H1 (cell line): ENCODE data around the gene TMEM174. TPM values are rescaled to one million over a fixed set of nuclear protein-coding genes. Genes with fewer than 3 reads are reported as not detected.

ENCODE experiments used
- CTCF ChIA-PET: fragments of 300-600 bp; sonication (Branson Sonifier 250); formaldehyde crosslinking; loops from one replicate; lab custom pipeline; 2021; ENCODE audit not compliant: partially characterized antibody; lab: Charles Lee
- POLR2A ChIA-PET: fragments of 300-600 bp; sonication (Branson Sonifier 250); formaldehyde crosslinking; loops from one replicate; lab custom pipeline; 2021; ENCODE audit warnings: inconsistent platforms; ENCODE audit not compliant: partially characterized antibody; lab: Charles Lee
- DNase-seq, 2 experiments: peaks; one replicate each; pipeline versions ENCODE4 v3.0.0 to v3.0.0-alpha.2; 2010 to 2022; ENCODE audit warnings: low spot score in 2 of 2, low read depth in 1 of 2, mixed read lengths in 1 of 2
- FAIRE-seq: peaks from 2 replicates; lab custom pipeline; 2011; peaks lifted over from hg19 to GRCh38; lab: Jason Lieb, UNC
- H2AFZ ChIP-seq: 2 replicates; pipeline ENCODE4 v1.8.1; 2012; ENCODE audit warnings: low read length, inconsistent platforms
- H2AK5ac ChIP-seq: 2 replicates; pipeline ENCODE4 v1.6.1; 2013; ENCODE audit warnings: low read depth, low read length
- H2BK120ac ChIP-seq: replicated peaks from 2 replicates; pipeline ENCODE3; 2013; ENCODE audit warnings: low read depth, low read length, inconsistent platforms
- H2BK12ac ChIP-seq: 2 replicates; pipeline ENCODE4 v1.6.1; 2013; ENCODE audit warnings: low read depth, low read length
- H2BK15ac ChIP-seq: 2 replicates; pipeline ENCODE4 v1.6.1; 2013; ENCODE audit warnings: low read length
- H2BK20ac ChIP-seq: 2 replicates; pipeline ENCODE4 v1.6.1; 2013; ENCODE audit warnings: low read length
- H2BK5ac ChIP-seq: 2 replicates; pipeline ENCODE4 v1.6.1; 2013; ENCODE audit warnings: low read depth, low read length
- H3K14ac ChIP-seq: 2 replicates; pipeline ENCODE4 v1.6.1; 2013; ENCODE audit warnings: inconsistent platforms; ENCODE audit not compliant: insufficient read length
- H3K18ac ChIP-seq: 2 replicates; pipeline ENCODE4 v1.6.1; 2013; ENCODE audit warnings: low read length; ENCODE audit errors: extremely low read depth
- H3K23ac ChIP-seq: 2 replicates; pipeline ENCODE4 v1.6.1; 2013; ENCODE audit warnings: inconsistent platforms; ENCODE audit not compliant: insufficient read length
- H3K23me2 ChIP-seq: 2 replicates; pipeline ENCODE4 v1.6.1; 2013; ENCODE audit warnings: low read depth, low read length
- H3K27ac ChIP-seq: 2 replicates; pipeline ENCODE4 v1.6.1; 2011; ENCODE audit warnings: low read depth, low read length, inconsistent platforms
- H3K27me3 ChIP-seq, 4 experiments: replicated peaks in 1 of 4; 1 replicate in 1 of 4; 2 replicates in 3 of 4; pipeline versions ENCODE4 v1.6.1 to v1.8.1; 2011 to 2013; ENCODE audit warnings: low read length in 3 of 4, mild to moderate bottlenecking in 3 of 4, inconsistent platforms in 2 of 4, mixed read lengths in 2 of 4, moderate library complexity in 1 of 4; ENCODE audit not compliant: control insufficient read depth in 3 of 4, insufficient read depth in 3 of 4; ENCODE audit errors: extremely low read depth in 1 of 4
- H3K36me3 ChIP-seq, 4 experiments: 2 replicates each; pipeline versions ENCODE4 v1.6.1 to v1.8.1; 2011 to 2013; ENCODE audit warnings: mild to moderate bottlenecking in 4 of 4, low read length in 3 of 4, moderate library complexity in 2 of 4, control low read depth in 1 of 4, inconsistent platforms in 1 of 4; ENCODE audit not compliant: insufficient read depth in 4 of 4, control insufficient read depth in 2 of 4
- H3K4ac ChIP-seq: replicated peaks from 2 replicates; pipeline ENCODE3; 2013; ENCODE audit warnings: low read length, low read depth, mixed read lengths, inconsistent platforms; ENCODE audit not compliant: insufficient read length
- H3K4me1 ChIP-seq, 4 experiments: replicated peaks in 1 of 4; 1 replicate in 1 of 4; 2 replicates in 3 of 4; pipeline versions ENCODE4 v1.6.1 to v1.8.1; 2011 to 2013; ENCODE audit warnings: low read length in 3 of 4, inconsistent platforms in 2 of 4, mixed read lengths in 1 of 4; ENCODE audit not compliant: insufficient read depth in 4 of 4, control insufficient read depth in 3 of 4
- H3K4me2 ChIP-seq, 2 experiments: 2 replicates each; pipeline versions ENCODE4 v1.6.1 to v1.8.1; 2011 to 2013; ENCODE audit warnings: low read depth in 2 of 2, low read length in 2 of 2, control low read depth in 1 of 2, inconsistent platforms in 1 of 2, mild to moderate bottlenecking in 1 of 2; ENCODE audit not compliant: insufficient read depth in 1 of 2
- H3K4me3 ChIP-seq, 4 experiments: fragments of 200-600, 300-600 bp in 1 of 4; sonication (generic), shearing (Covaris generic), sonication (Bioruptor Twin) in 1 of 4; 2 replicates each; pipeline versions ENCODE4 v1.5.1 to v1.8.1; 2011 to 2016; ENCODE audit warnings: low read length in 4 of 4, low read depth in 3 of 4, control low read depth in 2 of 4, inconsistent platforms in 2 of 4, mild to moderate bottlenecking in 2 of 4, mixed read lengths in 1 of 4, moderate library complexity in 1 of 4; ENCODE audit not compliant: insufficient read depth in 2 of 4; ENCODE audit errors: extremely low read depth in 1 of 4
- H3K56ac ChIP-seq: replicated peaks from 2 replicates; pipeline ENCODE3; 2013; ENCODE audit warnings: low read depth, mild to moderate bottlenecking, mixed read lengths, low read length, inconsistent platforms; ENCODE audit not compliant: insufficient read length
- H3K79me1 ChIP-seq: 2 replicates; pipeline ENCODE4 v1.6.1; 2013; ENCODE audit warnings: low read depth, low read length, control low read depth
- H3K79me2 ChIP-seq, 2 experiments: 2 replicates each; pipeline versions ENCODE4 v1.6.1 to v1.8.1; 2012 to 2013; ENCODE audit warnings: low read length in 2 of 2, mild to moderate bottlenecking in 2 of 2, inconsistent platforms in 1 of 2; ENCODE audit not compliant: insufficient read depth in 2 of 2, control insufficient read depth in 1 of 2
- H3K9ac ChIP-seq, 4 experiments: replicated peaks in 1 of 4; 1 replicate in 1 of 4; 2 replicates in 3 of 4; pipeline versions ENCODE4 v1.6.1 to v1.8.1; 2011 to 2013; ENCODE audit warnings: low read depth in 3 of 4, low read length in 3 of 4, control low read depth in 2 of 4, mild to moderate bottlenecking in 2 of 4, moderate library complexity in 2 of 4, inconsistent platforms in 1 of 4; ENCODE audit errors: extremely low read depth in 1 of 4
- H3K9me3 ChIP-seq, 2 experiments: 2 replicates each; pipeline versions ENCODE4 v1.6.1 to v1.8.1; 2012 to 2013; ENCODE audit warnings: mild to moderate bottlenecking in 2 of 2, moderate library complexity in 2 of 2, control low read depth in 1 of 2, inconsistent platforms in 1 of 2, low read depth in 1 of 2, low read length in 1 of 2, mixed read lengths in 1 of 2; ENCODE audit not compliant: insufficient read depth in 2 of 2
- H4K20me1 ChIP-seq, 2 experiments: replicated peaks in 1 of 2; 2 replicates each; pipeline versions ENCODE3 to v1.8.1; 2011 to 2013; ENCODE audit warnings: inconsistent platforms in 2 of 2, low read length in 2 of 2, mild to moderate bottlenecking in 1 of 2; ENCODE audit not compliant: insufficient read depth in 2 of 2, control insufficient read depth in 1 of 2
- H4K5ac ChIP-seq: 2 replicates; pipeline ENCODE4 v1.6.1; 2013; ENCODE audit warnings: low read length, low read depth, mixed read lengths, inconsistent platforms; ENCODE audit not compliant: insufficient read length
- H4K8ac ChIP-seq: 2 replicates; pipeline ENCODE4 v1.8.0; 2013; ENCODE audit warnings: mild to moderate bottlenecking, moderate library complexity, low read length, inconsistent platforms; ENCODE audit not compliant: insufficient read depth; ENCODE audit errors: extremely low read depth
- H4K91ac ChIP-seq: replicated peaks from 2 replicates; pipeline ENCODE3; 2013; ENCODE audit warnings: low read length, mixed read lengths, inconsistent platforms; ENCODE audit not compliant: insufficient read length
- BACH1 ChIP-seq: IDR thresholded peaks from 2 replicates; pipeline ENCODE4 v1.6.1; 2012; ENCODE audit warnings: low read length, improper control_type of control experiment
- BCL11A ChIP-seq, 2 experiments: IDR thresholded peaks; one replicate each; pipeline ENCODE4 v1.6.1; 2011; ENCODE audit warnings: low read depth in 2 of 2, low read length in 2 of 2, mild to moderate bottlenecking in 2 of 2
- JUND ChIP-seq: IDR thresholded peaks from 2 replicates; pipeline ENCODE4 v1.6.1; 2011; ENCODE audit warnings: mild to moderate bottlenecking, improper control_type of control experiment, low read length
- NRF1 ChIP-seq: IDR thresholded peaks from 2 replicates; pipeline ENCODE4 v1.6.1; 2011; ENCODE audit warnings: mild to moderate bottlenecking, low read depth, low read length, improper control_type of control experiment
- POLR2AphosphoS5 ChIP-seq: IDR thresholded peaks from 2 replicates; pipeline ENCODE4 v1.6.1; 2011; ENCODE audit warnings: low read depth, low read length
- POU5F1 ChIP-seq: IDR thresholded peaks from 2 replicates; pipeline ENCODE4 v1.6.1; 2011; ENCODE audit warnings: low read depth, mild to moderate bottlenecking, low read length, moderate library complexity
- polyA plus RNA-seq, 7 experiments: library from polyadenylated mRNA; depleted of rRNA in 3 of 7; stranded (reverse) in 5 of 7; unstranded in 2 of 7; fragments of >200 nt in 5 of 7; fragments of 200-250 nt in 2 of 7; gene quantifications; 1 replicate in 5 of 7; 2 replicates in 1 of 7; 4 replicates in 1 of 7; pipeline versions ENCODE4 v1.2.1 to v1.2.3, GENCODE V29; 2011 to 2013; ENCODE audit warnings: missing spikeins in 2 of 7, mixed read lengths in 2 of 7
- total RNA-seq: library from RNA; stranded (reverse); fragmentation: NEBNext Ultra II Directional; extraction: Animal tissue kit (Norgen Biotek cat#: 25700); gene quantifications from 2 replicates; pipeline ENCODE4 v1.2.1, GENCODE V29; 2021

The TMEM174 gene
- total and polyA plus RNA-seq, 2 of the 8 experiments (the other 6 are each of a cell fraction or from before 2014, with no cell fraction given) = not detected

DNA sequence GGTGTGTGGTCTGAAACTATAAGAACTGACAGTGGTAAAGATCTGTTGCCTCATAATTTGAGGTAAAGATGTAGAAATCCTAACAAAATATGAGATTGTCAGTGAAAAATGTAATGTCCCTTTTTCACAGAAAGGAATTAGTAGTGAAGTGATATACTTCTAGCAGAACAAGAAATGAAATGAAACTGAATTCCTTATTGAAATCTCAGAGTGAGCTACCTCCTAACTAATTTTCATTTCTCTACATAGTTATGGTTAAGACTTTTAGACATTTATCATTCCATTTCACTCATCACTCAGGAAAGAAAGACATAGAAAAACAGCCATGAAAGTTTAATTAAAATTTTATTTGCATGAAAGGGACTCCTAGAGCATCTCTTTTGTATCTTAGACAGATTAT is 48.7 kb downstream of the TMEM174 start:
- Histone ChIP-seq H3K27ac (no peak overlapping the region), H3K79me2 (no peaks in the 10 kb centered on the region), H3K36me3 (no peaks in the 10 kb centered on the region), H2BK12ac (no peak overlapping the region), H3K14ac (no peak overlapping the region), H2AK5ac (no peak overlapping the region), H2AFZ (no peak overlapping the region), H3K56ac (no peak overlapping the region), H3K9ac (no peak overlapping the region), H4K5ac (no peak overlapping the region), H3K23me2 (no peaks in the 10 kb centered on the region), H3K4me2 (no peak overlapping the region), H2BK20ac (no peak overlapping the region), H4K91ac (no peak overlapping the region), H3K18ac (no peak overlapping the region), H3K27me3 (peaks cover 11 to 18% (median 16%) of the 10 kb centered on the region in 4 experiments), H3K4ac (no peak overlapping the region), H2BK120ac (no peak overlapping the region), H4K20me1 (no peaks in the 10 kb centered on the region), H3K79me1 (no peaks in the 10 kb centered on the region), H2BK15ac (no peak overlapping the region)
- DNase-seq = no peak
- ChIA-PET CTCF (interaction anchor here (1.0 kb wide), 1 partner anchor 27 kb away, joined by 4 read pairs; no protein-coding TSS in a partner anchor), POLR2A (no interaction called here)
- FAIRE-seq = no peak
- TF ChIP-seq JUND (no peak), BACH1 (no peak), POLR2AphosphoS5 (no peak), POU5F1 (no peak), NRF1 (no peak), BCL11A (IDR thresholded peaks at IDR 0.05; ENCODE audit: low read depth in 2 of 2, low read length in 2 of 2) (no peak)
- TF ChIP-seq, all 59 proteins: peak for 0
- no peak overlapping the region for H2BK5ac ChIP-seq
- no peak overlapping the region for H3K4me3 ChIP-seq
- H3K9me3 ChIP-seq = no peaks in the 10 kb centered on the region
- H3K4me1 ChIP-seq = 0 out of 7 replicates have a peak, but pooled peaks cover 0 to 3% (median 0%) of the 10 kb centered on the region in 4 experiments
- no peak overlapping the region for H3K23ac ChIP-seq
- no peak overlapping the region for H4K8ac ChIP-seq
